Mesothelial cell of epicardium (in vitro differentiated cells): ENCODE data around the gene OR6C4. TPM values are rescaled to one million over a fixed set of nuclear protein-coding genes. Genes with fewer than 3 reads are reported as not detected.
"Not testable (repeated sequence)": the region's sequence is repeated elsewhere in the genome, so short reads cannot be mapped to it uniquely, and the experiment has no call there.

Experiments used
- DNase-seq, 2 experiments: peaks; one replicate each; pipeline ENCODE4 v3.0.0; 2021; ENCODE audit warnings: low spot score in 2 of 2; ENCODE audit not compliant: unreplicated experiment in 2 of 2
- H3K27ac Mint-ChIP-seq: 2 replicates; pipeline ENCODE4 v1.8.0; 2021; ENCODE audit warnings: mixed read lengths
- H3K27me3 Mint-ChIP-seq: 2 replicates; pipeline ENCODE4 v1.8.0; 2021; ENCODE audit warnings: low read depth, mixed read lengths
- H3K36me3 Mint-ChIP-seq: 2 replicates; pipeline ENCODE4 v1.8.0; 2021; ENCODE audit warnings: mixed read lengths
- H3K4me1 Mint-ChIP-seq: 2 replicates; pipeline ENCODE4 v1.8.0; 2021; ENCODE audit warnings: mixed read lengths
- H3K4me3 Mint-ChIP-seq: 2 replicates; pipeline ENCODE4 v1.8.0; 2021; ENCODE audit warnings: mild to moderate bottlenecking, moderate library complexity, mixed read lengths
- H3K9me3 Mint-ChIP-seq: 2 replicates; pipeline ENCODE4 v1.8.0; 2021; ENCODE audit warnings: mixed read lengths
- CTCF ChIP-seq: fragments of 200-600 bp; sonication (generic); IDR thresholded peaks from one replicate; pipeline ENCODE4 v1.5.0; 2021; ENCODE audit warnings: antibody characterized with exemption; ENCODE audit not compliant: unreplicated experiment
- total RNA-seq: library from RNA; stranded (reverse); gene quantifications from 3 replicates; pipeline ENCODE4 v1.2.1, GENCODE V29; 2021

Gene OR6C4
- total RNA-seq, 1 donor from 2014 or later: not detected

GRCh38 chr12:55548756-55549155 lies 646 bp upstream of the OR6C4 start:
- Mint-ChIP-seq H3K4me1 (no peaks in the 10 kb centered on the region), H3K4me3 (no peak overlapping the region), H3K9me3 (peaks cover 24% of the 10 kb centered on the region), H3K27ac (no peak overlapping the region), H3K36me3 (no peaks in the 10 kb centered on the region), H3K27me3 (no peaks in the 10 kb centered on the region)
- no peak for DNase-seq
- no peak for TF ChIP-seq CTCF

GRCh38 chr12:55554296-55554695 lies 4.9 kb downstream of the OR6C4 start:
- Mint-ChIP-seq H3K36me3 (no peaks in the 10 kb centered on the region), H3K4me3 (no peak overlapping the region), H3K27ac (no peak overlapping the region), H3K4me1 (no peaks in the 10 kb centered on the region), H3K9me3 (peaks cover 28% of the 10 kb centered on the region), H3K27me3 (no peaks in the 10 kb centered on the region)
- no peak for TF ChIP-seq CTCF
- DNase-seq: no peak

GRCh38 chr12:55570060-55570459 lies 20.7 kb downstream of the OR6C4 start:
- H3K27ac Mint-ChIP-seq, H3K36me3 Mint-ChIP-seq, H3K27me3 Mint-ChIP-seq, DNase-seq, H3K4me3 Mint-ChIP-seq, H3K4me1 Mint-ChIP-seq: not testable (repeated sequence)
- H3K9me3 Mint-ChIP-seq: peaks cover 54% of the 10 kb centered on the region

- not testable (repeated sequence) for H3K27ac Mint-ChIP-seq, H3K36me3 Mint-ChIP-seq, H3K4me3 Mint-ChIP-seq, H3K27me3 Mint-ChIP-seq, H3K4me1 Mint-ChIP-seq, DNase-seq
- H3K9me3 Mint-ChIP-seq: peaks cover 54% of the 10 kb centered on the region
Measured at GRCh38 chr12:55570689-55571088, 21.3 kb downstream of the OR6C4 start.

- no peak for DNase-seq
- Mint-ChIP-seq H3K27ac (no peak within 1 kb of the TSS), H3K4me1 (no peaks in the 10 kb centered on the region), H3K9me3 (peaks cover 53% of the 10 kb centered on the region), H3K36me3 (no peaks in the 10 kb centered on the region), H3K4me3 (no peak within 1 kb of the TSS), H3K27me3 (no peaks in the 10 kb centered on the region)
- TF ChIP-seq CTCF: no peak
Measured at GRCh38 chr12:55572168-55572567, 22.8 kb downstream of the OR6C4 start, which contains the start of gene OR2AP1. Gene OR2AP1 (plus strand): TSS chr12:55572468. CDS start chr12:55574415, 1,947 bp downstream.

GRCh38 chr12:55582066-55582465 lies 32.7 kb downstream of the OR6C4 start:
- no peak for TF ChIP-seq CTCF
- Mint-ChIP-seq H3K27me3 (no peaks in the 10 kb centered on the region), H3K9me3 (peaks cover 25% of the 10 kb centered on the region), H3K27ac (no peak overlapping the region), H3K4me3 (no peak overlapping the region), H3K36me3 (no peaks in the 10 kb centered on the region), H3K4me1 (no peaks in the 10 kb centered on the region)
- DNase-seq: no peak

GRCh38 chr12:55585817-55586216 lies 36.4 kb downstream of the OR6C4 start:
- no peak overlapping the region for H3K27ac Mint-ChIP-seq
- TF ChIP-seq CTCF: no peak
- no peak for DNase-seq
- H3K27me3 Mint-ChIP-seq: no peaks in the 10 kb centered on the region
- peaks cover 34% of the 10 kb centered on the region for H3K9me3 Mint-ChIP-seq
- H3K4me3 Mint-ChIP-seq: no peak overlapping the region
- no peaks in the 10 kb centered on the region for H3K4me1 Mint-ChIP-seq
- no peaks in the 10 kb centered on the region for H3K36me3 Mint-ChIP-seq

- H3K27ac Mint-ChIP-seq, DNase-seq, H3K4me1 Mint-ChIP-seq: not testable (repeated sequence)
Measured at GRCh38 chr12:55590152-55590551, 40.8 kb downstream of the OR6C4 start.

More at GRCh38 chr12:55590152-55590551, 40.8 kb downstream of the OR6C4 start:
- not testable (repeated sequence) for H3K4me3 Mint-ChIP-seq, H3K27me3 Mint-ChIP-seq, H3K36me3 Mint-ChIP-seq
- peaks cover 43% of the 10 kb centered on the region for H3K9me3 Mint-ChIP-seq
